Forelimb muscle (tissue), 1 donor: ENCODE measurements around the gene CORO1C. TPM values are rescaled to one million over a fixed set of nuclear protein-coding genes. Genes with fewer than 3 reads are reported as not detected.
"Not testable (repeated sequence)": the region's sequence is repeated elsewhere in the genome, so short reads cannot be mapped to it uniquely, and the experiment has no call there.

Source experiments
- DNase-seq: peaks from one replicate; pipeline ENCODE4 v3.0.0-alpha.2; 2013; ENCODE audit warnings: low read depth
- polyA plus RNA-seq: library from polyadenylated mRNA; unstranded; fragments of 120-200 nt; gene quantifications from one replicate; pipeline ENCODE4 v1.2.1, GENCODE V29; 2013; ENCODE audit not compliant: insufficient read length

Gene CORO1C
- polyA plus RNA-seq, 1 donor = 71.6 TPM

DNA sequence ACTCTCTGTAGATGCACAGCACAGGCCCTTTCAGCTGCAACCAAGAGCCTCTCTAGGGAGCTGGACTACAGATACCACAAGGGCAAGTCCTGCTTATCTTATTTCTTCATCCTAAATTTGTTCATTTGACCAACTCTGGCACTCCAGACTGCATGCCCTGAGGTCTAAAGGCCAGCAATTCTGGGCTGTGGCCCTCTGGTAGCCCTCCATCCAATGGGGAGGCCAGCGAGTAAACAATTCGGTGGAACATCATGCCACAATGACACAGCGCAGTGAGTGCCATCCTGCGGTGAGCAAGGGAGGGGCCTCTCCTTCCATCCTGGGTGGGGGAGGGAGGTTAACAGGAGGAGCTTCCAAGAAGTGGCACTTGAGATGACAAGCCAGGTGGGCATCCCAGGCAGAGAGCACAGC lies 97.0 kb downstream of the CORO1C start:
- DNase-seq = no peak

DNA sequence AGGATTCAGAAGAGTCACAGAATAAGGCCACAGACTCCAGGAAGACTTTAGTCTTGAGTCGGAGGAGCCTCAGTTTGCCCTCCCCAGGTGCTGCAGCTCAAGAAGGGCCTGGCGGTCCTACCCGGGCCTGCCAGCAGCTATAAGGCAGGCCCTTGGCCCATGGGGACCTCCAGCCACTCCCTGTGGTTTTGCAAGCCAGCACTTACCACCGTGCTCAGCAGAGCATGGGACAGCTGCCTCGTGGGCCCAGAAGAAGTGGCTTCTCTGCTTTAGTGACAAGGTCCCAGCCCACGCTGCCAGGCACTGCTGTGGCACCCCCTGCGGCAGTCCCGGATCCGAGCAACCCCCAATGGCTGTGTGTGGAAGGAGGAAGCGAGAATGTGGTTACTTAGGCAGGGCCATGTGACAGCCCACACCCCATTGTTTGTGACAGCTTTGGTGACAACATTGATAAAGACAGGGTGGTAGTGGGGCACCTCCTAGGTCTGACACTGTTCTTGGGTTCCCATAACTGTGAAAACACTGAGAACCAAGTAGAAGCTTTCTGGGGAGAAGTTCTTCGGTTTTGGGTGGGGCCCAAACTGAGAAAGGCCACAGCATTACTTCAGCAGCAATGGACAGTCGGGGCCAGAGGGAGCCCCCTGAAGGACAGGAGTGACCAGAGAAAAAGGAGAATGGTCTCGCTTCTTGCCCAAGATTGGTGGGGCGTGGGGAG lies 97.6 kb downstream of the CORO1C start, which contains the start of gene SELPLG:
Gene SELPLG (minus strand): TSS at position 361 of the 715 bp plus-strand sequence. CDS start 9,587 bp downstream, outside the sequence.
- DNase-seq = no peak

DNA sequence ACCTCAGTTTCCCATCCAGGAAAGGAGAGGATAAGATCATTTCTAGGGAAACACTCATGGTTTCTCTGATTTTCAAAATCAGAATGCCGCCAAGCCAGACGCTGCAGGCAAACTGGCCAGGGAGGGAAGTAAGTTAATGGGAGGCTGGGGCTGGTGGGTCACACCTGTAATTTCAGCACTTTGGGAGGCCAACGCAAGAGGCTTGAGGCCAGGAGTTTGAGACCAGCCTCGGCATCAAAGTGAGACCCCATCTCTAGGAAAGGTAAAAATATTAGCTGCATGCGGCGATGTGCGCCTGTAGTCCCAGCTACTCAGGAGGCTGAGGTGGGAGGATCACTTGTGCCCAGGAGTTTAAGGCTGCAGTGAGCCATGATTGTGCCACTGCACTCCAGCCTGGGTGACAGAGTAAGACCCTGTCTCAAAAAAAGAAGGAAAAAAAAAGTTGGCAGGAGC lies 98.2 kb downstream of the CORO1C start:
- DNase-seq = no peak

DNA sequence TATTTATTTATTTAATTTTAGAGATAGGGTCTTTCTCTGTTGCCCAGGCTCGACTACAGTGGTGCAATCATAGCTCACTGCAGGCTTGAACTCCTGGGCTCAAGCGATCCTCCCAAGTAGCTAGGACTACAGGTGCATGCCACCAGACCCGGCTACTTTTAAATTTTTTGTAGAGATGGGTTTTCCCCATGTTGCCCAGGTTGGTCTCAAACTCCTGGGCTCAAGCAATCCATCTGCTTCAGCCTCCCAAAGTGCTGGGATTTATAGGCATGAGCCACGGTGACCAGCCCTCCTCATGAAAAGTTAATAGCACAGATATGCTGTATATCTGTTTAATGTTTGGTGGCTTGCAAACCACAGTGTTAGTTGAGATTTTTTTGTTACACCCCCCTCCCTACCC lies 100.1 kb downstream of the CORO1C start:
- DNase-seq = not testable (repeated sequence)

DNA sequence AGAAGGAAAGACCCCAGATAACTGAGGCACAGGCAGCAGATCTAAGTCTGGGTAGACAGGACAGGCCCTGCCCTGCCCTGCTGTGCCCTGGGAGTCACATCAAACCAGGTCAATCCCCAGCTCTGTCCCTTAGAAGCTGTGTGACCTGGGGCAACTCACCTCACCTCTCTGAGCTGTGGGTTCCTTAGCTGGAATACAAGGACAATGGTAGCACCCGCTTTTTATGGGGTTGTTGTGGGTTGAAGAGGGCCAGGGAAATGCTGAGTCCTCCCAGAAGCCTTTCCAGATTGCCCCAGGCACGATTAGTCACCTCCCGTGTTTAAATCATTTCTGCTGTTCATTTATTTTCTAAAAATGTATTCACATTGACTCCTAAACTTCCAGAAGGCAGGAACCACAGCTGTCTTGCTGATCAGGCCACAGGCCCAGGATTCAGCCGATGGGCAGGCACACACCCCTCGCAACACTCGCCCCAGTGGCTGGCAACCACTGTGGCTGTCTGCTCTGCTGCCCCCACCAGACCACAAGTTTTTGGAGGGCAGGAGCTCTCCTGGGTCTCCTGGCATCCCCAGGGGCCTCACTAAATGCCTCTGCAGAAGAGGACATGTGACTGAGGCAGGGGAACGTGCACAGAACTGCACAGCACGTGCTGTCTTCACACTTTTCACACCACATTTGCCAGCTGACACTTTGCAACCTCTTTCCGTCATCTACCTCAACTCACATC lies 100.7 kb downstream of the CORO1C start:
- DNase-seq = no peak

DNA sequence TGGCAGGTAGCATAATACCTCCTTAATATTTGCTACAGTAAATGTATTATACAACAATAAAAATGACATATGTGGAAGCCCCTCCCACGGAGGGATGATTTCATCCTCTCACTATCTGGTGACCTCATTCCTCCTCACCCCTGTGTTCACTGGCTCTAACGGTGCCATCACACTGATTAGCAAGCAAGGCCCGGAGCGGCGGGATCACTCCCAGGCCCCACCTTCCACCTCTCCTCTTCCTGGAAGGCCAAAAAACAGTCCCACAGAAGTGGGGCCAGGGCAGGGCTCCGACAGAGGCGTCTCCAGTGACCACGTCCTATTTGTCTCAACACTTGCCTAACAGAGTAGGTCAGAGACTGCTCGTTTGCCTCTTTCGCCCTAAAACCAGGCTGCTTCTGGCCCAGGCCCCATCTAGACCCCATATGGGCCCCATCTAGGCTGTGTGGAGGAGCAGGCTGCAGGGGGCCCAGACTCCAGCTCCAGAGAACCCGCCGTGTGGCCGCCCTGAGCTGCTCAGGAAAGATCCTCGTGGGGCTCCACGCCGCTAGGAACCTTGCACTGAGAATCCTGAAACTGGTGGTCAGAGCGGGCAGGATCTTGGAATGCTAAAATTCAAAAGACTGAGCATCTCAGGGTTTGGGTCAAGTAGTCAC lies 101.4 kb downstream of the CORO1C start:
- no peak for DNase-seq

DNA sequence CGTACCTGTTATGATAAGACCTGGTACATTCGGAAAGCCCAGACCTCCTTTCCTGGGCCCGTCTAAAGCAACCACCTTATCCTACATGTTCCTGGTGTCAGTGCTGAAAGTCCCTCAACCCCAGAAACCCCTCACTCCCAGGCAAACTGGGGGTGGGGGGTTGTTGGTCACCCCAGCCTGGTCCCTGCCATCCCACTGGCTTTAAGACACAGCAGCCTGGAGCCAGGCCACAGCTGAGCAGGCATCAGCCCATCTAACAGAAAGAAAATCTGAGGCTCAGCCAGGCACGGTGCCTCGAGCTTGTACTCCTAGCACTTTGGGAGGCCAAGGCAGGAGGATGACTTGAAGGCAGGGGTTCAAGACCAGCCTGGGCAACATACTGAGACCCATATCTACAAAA lies 102.2 kb downstream of the CORO1C start:
- DNase-seq = no peak

DNA sequence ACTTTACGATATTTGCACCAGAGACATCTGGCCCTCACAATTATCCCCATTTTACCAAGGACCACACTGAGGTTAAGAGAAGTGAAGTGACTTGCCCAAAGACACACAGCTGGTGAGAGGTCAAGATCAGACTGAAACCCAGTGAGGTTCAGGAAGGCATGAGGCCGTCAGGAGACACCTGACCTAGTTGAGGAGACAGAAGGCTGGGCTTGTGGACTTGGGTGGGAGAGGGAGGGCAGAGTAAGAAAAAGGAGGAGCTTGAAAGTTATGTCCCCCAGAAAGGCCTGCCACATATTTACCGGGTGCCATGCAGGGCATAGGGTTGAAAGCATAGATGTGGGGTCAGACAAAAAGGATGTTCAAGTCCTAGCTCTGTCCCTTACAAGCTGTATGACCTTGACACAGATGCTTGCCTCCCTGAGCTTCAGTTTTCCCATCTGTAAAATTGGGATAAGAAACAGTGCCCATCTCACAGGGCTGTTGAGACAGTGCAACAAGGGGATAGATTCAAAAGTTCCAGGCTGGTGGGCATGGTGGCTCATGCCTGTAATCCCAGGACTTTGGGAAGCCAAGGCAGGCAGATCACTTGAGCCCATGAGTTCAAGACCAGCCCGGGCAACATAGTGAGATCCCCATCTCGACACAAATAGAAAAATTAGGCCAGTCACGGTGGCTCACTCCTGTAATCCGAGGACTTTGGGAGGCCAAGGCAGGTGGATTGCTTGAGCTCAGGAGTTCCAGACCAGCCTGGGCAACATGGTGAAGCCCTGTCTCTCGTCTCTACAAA lies 104.0 kb downstream of the CORO1C start:
- DNase-seq = no peak

DNA sequence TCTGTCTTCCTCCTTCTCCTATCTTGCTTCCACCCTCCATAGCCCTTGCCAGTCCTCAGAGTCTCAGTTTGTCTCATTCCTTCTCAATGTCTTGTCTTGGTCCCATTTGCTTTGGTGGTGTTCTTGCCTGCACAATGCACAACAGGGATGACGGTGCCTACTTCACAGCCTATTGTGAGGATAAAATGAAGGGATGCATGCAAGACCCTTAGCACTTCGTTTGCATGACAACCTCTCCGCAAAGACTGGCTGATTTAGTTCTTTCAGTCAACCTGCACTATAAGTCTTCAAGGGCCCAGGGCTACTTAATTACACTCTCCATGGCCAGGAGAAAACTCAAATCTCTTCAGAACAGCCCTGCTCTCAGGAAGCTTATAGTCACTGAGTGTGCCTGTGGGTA lies 106.1 kb downstream of the CORO1C start:
- no peak for DNase-seq

DNA sequence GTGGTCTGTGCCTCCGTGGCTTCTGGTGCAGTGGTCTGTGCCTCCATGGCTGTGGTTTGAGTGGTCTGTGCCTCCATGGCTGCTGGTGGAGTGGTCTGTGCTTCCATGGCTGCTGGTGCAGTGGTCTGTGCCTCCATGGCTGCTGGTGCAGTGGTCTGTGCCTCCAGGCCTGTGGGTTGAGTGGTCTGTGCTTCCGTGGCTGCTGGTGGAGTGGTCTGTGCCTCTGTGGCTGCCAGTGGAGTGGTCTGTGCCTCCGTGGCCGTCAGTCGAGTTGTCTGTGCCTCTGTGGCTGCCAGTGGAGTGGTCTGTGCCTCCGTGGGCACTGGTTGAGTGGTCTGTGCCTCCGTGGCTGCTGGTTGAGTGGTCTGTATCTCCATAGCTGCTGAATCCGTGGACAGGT lies 107.7 kb downstream of the CORO1C start:
- no peak for DNase-seq

DNA sequence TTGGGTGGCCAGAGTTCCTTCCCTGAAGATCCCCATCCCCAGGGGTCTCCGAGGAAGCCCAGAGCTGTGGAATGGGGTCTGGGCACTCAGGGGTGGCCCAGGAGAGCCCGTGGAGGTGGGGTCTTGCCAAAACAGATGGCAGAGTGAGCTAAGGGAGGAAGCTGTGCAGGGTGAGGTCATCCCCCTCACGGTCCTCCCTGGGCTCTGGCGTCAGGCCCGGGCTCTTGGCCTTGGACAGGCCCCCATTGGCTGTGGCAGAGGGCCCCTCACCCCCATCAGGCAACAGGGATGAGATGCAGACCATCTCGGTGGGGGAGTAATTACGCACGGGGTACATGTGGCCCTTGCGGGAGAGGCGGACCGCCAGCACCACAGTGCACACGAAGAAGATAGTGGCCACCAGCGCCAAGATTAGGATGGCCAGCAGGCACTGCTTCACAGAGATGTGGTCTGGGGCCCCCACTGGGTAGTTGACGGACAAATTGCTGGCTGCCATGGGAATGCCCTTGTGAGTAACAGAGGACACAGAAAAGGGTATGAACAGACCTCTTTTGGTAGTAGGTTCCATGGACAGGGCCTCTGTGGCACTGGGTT lies 108.3 kb downstream of the CORO1C start:
- no peak for DNase-seq

DNA sequence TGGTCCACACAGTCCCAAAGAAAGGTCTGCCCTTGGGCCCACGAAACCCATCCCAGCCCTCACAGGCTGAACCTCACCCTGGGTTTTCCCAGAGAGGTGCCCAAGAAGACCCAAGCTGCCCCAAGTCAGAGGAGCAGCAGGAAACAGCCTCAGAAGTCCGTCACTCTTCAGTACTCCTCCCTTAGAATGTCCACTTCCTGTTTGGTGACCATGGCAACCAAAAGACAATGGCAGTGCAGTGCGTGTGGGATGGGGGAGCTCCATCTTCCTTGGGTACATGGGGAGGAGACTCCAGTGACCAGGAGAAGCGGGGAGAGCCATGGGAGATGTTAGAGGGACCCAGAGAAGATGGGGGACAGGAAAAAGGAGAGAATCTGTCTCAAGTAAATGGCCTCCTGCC lies 108.9 kb downstream of the CORO1C start:
- DNase-seq = no peak

DNA sequence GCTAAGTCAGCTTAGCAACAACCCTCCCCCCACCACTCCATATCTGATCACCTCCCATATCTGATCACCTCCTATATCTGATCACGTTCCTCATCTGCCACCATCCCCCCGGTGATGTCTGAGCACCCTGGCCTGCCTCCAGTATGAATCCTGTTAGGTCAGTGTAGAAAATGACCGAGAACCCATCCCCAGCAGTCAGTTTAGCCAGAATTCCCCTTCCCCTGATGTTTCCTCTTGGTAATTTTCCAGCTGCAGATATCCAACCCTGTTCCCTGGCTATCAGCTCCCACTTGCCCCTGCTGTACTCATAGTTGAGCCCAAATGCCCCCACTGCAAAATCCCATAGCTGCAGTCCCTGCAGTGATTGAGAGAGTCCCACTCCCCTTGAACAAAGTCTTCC lies 110.2 kb downstream of the CORO1C start:
- DNase-seq = no peak

DNA sequence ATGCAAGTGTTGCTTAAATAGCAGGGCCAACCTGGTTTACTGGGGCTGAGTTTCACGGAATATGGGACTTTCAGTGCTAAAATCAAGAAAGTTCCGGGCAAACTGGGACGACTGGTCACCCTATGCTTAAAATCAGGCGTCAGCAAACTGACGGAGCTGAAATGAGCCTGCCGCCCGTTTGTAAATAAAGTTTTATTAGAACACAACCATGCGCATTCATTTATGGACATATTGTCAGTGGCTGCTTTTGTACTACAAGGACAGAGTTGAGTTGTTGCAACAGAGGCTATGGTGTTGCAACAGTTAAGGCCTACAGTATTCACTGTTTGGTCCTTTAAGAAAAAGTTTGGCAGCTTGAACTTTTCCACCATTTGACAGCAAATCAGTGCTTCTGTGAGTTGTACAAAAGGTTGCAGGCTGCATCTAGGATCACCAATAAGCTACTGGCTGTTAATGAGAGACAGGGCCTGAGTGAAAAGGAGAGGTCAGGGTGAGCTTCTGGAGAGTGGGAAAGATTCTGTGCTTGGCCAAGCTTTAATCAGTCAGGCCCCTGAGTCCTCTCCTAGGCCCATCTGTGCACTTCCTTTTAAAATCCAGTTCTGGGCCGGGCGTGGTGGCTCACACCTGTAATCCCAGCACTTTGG lies 111.0 kb downstream of the CORO1C start:
- DNase-seq = no peak

DNA sequence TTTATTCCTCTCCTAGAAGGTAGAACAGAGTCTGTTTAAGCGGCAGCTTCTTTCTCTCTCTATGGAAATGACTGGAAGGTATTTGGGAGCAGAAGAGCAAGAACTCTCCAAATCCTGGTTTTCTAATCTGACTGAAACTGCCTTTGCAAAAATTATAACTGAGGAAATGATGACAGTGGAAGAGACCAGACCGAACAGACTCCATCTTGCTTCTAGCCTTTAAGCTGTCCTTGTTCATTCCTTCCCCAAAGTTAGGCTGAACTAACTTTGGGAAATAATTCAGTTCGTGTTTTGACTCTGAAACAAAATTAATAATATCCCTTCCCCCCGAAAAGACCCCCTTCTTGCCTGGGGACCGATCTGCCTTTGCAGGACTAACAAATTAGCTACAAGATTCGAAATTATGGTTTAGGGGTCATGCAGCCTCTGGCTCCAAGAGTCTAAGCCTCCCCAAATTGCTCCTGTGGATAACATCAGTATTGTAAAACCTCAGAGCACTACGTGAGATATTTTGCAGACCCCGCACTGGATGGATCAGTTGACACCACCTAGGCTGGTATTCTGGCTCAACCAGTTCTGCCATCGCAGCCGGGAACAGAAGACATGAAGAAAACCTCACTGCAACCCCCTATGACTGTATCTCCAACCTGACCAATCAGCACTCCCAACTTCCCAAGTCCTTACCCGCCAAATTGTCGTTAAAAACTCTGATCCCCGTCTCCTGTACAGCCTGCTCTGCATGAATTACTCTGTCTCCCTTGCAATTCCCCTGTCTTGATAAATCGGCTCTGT lies 111.8 kb downstream of the CORO1C start:
- DNase-seq = no peak

DNA sequence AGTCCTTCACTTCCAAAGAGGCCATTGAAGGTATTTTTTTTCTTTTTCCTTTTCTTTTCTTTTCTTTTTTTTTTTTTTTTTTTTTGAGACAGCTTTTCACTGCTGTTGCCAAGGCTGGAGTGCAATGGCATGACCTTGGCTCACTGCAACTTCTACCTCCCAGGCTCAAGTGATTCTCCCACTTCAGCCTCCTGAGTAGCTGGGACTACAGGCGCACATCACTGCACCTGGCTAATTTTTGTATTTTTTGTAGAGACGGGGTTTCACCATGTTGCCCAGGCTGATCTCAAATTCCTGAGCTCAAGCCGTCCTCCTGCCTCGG lies 112.4 kb downstream of the CORO1C start:
- DNase-seq = not testable (repeated sequence)

DNA sequence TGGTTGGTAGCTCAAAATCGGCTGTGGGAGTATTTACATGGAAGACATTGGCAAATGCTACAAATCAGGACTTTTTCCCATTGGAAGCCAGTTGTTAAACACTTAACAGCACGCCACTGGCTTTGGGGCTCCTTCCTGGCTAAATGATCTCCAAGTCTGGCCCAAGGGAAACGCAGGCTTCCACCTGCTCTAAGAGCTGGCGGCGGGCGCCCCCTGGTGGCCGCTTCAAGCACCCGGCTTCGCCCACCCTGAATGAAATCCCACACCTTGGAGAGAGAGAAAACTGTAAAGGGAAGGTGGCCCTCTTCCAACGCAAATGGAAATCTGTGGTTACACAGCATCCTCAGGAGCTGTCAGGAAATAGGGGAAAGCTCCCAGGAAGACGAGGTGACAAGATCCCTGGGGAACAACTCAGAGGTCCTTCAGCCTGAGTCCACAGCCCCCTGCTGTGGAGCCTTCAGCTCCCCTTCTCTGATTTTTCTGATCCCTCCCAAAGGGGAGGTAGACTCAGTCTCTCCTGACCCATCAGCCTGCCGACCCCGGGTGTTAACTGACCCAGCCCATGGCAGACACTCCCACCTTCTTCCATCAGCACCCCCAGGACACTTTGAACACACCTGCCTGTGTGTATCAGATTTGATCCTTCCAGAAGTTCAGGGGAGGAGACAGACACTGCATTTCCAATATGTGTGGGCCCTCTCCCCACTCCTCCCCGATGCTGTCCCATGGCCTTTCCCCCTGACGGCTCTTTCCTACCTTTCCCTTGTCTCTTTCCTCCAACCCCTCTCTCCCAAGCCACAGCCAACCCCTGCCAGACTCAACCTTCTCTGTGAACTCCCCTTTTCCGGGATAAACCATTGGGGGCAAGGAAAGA lies 113.0 kb downstream of the CORO1C start:
- DNase-seq = no peak

DNA sequence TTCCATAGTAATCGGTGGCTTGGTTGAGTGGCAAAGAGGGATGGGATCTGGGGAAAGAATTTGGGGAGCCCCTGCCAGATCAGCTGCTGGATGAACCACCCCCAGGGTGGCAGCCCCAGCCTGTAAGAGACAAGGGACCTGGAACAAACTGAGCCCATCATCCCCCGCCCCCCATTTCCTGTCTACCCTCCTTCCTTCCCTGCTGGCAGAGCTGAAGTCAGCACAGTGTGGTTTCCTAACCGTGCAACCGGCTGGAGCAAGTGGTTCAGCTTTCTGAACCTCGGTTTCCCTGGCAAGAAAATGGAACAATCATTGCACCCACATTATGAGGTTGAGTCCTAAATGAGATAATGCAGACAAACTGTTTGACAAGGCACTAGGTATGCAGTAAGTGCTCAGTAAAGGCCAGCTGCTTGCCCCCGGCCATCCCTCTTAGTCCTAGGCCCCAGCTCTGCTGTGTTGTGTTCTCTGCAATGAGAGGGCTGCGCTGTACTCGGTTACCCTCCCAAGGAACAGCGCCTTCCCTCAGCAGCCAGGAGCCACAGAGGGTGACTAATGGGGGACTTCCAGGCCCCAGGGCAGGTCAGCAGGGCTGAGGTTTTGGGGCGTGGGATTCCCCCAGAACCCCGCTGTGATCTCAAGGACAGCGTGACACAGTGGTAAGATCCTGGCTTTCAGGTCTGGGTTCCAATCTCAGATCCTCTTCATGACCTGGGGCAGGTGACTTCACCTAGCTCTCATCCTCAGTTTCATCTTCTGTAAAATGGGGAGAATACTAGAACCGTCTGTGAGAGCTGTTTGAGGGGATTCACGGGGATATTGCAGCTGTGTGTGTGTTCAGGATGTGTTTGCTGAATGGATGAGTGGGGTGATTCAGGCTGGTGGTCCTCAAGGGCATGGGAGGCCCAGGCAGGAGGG lies 114.1 kb downstream of the CORO1C start:
- DNase-seq = no peak
